Measurements from ENCODE around the gene NIBAN1.

Gene NIBAN1

GRCh38 chr1:184940694-184941409 lies 33.5 kb downstream of the NIBAN1 start:
- H3K27ac ChIP-seq (ENCODE audit: low read length): peak overlapping the region; percentile 96
- H2AFZ ChIP-seq (ENCODE audit: low read depth, low read length): no peak overlapping the region
- H3K27me3 ChIP-seq (ENCODE audit: low read depth, low read length): no peaks in the 10 kb centered on the region
- peak overlapping the region; percentile 69 for H3K4me3 ChIP-seq (ENCODE audit: low read length)
- peak overlapping the region; percentile 85 for H3K9ac ChIP-seq (ENCODE audit: low read length)
- peaks cover 97% of the 10 kb centered on the region for H3K4me1 ChIP-seq (ENCODE audit: low read length)
- H3K36me3 ChIP-seq (replicated peaks; ENCODE audit: low read depth, low read length): peaks cover 16% of the 10 kb centered on the region
- no peaks in the 10 kb centered on the region for H3K9me3 ChIP-seq (ENCODE audit: insufficient read depth, low read length)
- H3K4me2 ChIP-seq (ENCODE audit: low read length): peak overlapping the region; percentile 94
- TF ChIP-seq CTCF (IDR thresholded peaks at IDR 0.05; ENCODE audit: low read depth, low read length) (no peak), EZH2phosphoT487 (IDR thresholded peaks at IDR 0.05; ENCODE audit: low read depth) (no peak)
- H3K79me2 ChIP-seq (ENCODE audit: low read length): peaks cover 72% of the 10 kb centered on the region
- H4K20me1 ChIP-seq (ENCODE audit: insufficient read depth, low read length): no peaks in the 10 kb centered on the region

- Histone ChIP-seq H3K4me1 (ENCODE audit: low read length) (peaks cover 94% of the 10 kb centered on the region), H3K9ac (ENCODE audit: low read length) (peak overlapping the region; percentile 85), H3K27ac (ENCODE audit: low read length) (peak overlapping the region; percentile 96), H3K79me2 (ENCODE audit: low read length) (peaks cover 74% of the 10 kb centered on the region), H3K27me3 (ENCODE audit: low read depth, low read length) (no peaks in the 10 kb centered on the region), H3K4me2 (ENCODE audit: low read length) (peak overlapping the region; percentile 94), H3K4me3 (ENCODE audit: low read length) (peak overlapping the region; percentile 69), H2AFZ (ENCODE audit: low read depth, low read length) (no peak overlapping the region), H4K20me1 (ENCODE audit: insufficient read depth, low read length) (no peaks in the 10 kb centered on the region), H3K9me3 (ENCODE audit: insufficient read depth, low read length) (no peaks in the 10 kb centered on the region), H3K36me3 (replicated peaks; ENCODE audit: low read depth, low read length) (peaks cover 19% of the 10 kb centered on the region)
- TF ChIP-seq CTCF (IDR thresholded peaks at IDR 0.05; ENCODE audit: low read depth, low read length) (no peak), EZH2phosphoT487 (IDR thresholded peaks at IDR 0.05; ENCODE audit: low read depth) (no peak)
Measured at GRCh38 chr1:184940226-184940625, 34.1 kb downstream of the NIBAN1 start.

GRCh38 chr1:184937729-184938128 lies 36.6 kb downstream of the NIBAN1 start:
- Histone ChIP-seq H3K27ac (ENCODE audit: low read length) (peak overlapping the region; percentile 96), H3K4me3 (ENCODE audit: low read length) (peak overlapping the region; percentile 40), H3K9ac (ENCODE audit: low read length) (peak overlapping the region; percentile 46), H2AFZ (ENCODE audit: low read depth, low read length) (no peak overlapping the region), H3K4me1 (ENCODE audit: low read length) (peaks cover 71% of the 10 kb centered on the region), H3K4me2 (ENCODE audit: low read length) (peak overlapping the region; percentile 72), H3K9me3 (ENCODE audit: insufficient read depth, low read length) (no peaks in the 10 kb centered on the region), H3K27me3 (ENCODE audit: low read depth, low read length) (no peaks in the 10 kb centered on the region), H3K79me2 (ENCODE audit: low read length) (peaks cover 79% of the 10 kb centered on the region), H4K20me1 (ENCODE audit: insufficient read depth, low read length) (no peaks in the 10 kb centered on the region), H3K36me3 (replicated peaks; ENCODE audit: low read depth, low read length) (peaks cover 24% of the 10 kb centered on the region)
- TF ChIP-seq EZH2phosphoT487 (IDR thresholded peaks at IDR 0.05; ENCODE audit: low read depth) (no peak), CTCF (IDR thresholded peaks at IDR 0.05; ENCODE audit: low read depth, low read length) (no peak)

- no peak overlapping the region for H2AFZ ChIP-seq (ENCODE audit: low read depth, low read length)
- no peak for TF ChIP-seq EZH2phosphoT487 (IDR thresholded peaks at IDR 0.05; ENCODE audit: low read depth)
- no peak for TF ChIP-seq CTCF (IDR thresholded peaks at IDR 0.05; ENCODE audit: low read depth, low read length)
- H3K27me3 ChIP-seq (ENCODE audit: low read depth, low read length): no peaks in the 10 kb centered on the region
- H4K20me1 ChIP-seq (ENCODE audit: insufficient read depth, low read length): no peaks in the 10 kb centered on the region
- peak overlapping the region; percentile 22; the same call in 1 of the 2 replicates for H3K4me3 ChIP-seq (ENCODE audit: low read length)
- peak overlapping the region; percentile 72 for H3K4me2 ChIP-seq (ENCODE audit: low read length)
- H3K9me3 ChIP-seq (ENCODE audit: insufficient read depth, low read length): no peaks in the 10 kb centered on the region
- H3K9ac ChIP-seq (ENCODE audit: low read length): peak overlapping the region; percentile 57
- H3K27ac ChIP-seq (ENCODE audit: low read length): peak overlapping the region; percentile 96
- H3K79me2 ChIP-seq (ENCODE audit: low read length): peaks cover 92% of the 10 kb centered on the region
- H3K36me3 ChIP-seq (replicated peaks; ENCODE audit: low read depth, low read length): peaks cover 25% of the 10 kb centered on the region
- H3K4me1 ChIP-seq (ENCODE audit: low read length): peaks cover 57% of the 10 kb centered on the region
Measured at GRCh38 chr1:184935920-184936798, 38.1 kb downstream of the NIBAN1 start.

All from OCI-LY3 (cell line).